Spleen (tissue), 11 donors: ENCODE measurements around the gene HIC2. TPM values are rescaled to one million over a fixed set of nuclear protein-coding genes. Genes with fewer than 3 reads are reported as not detected.
"Not testable (repeated sequence)": the region's sequence is repeated elsewhere in the genome, so short reads cannot be mapped to it uniquely, and the experiment has no call there.

Experiments
- DNase-seq: peaks from one replicate; pipeline ENCODE4 v3.0.0-alpha.2; 2020
- H3K27ac ChIP-seq, 8 donors: fragments of 200-600 bp; sonication (generic) in 7 of 8; 1 replicate in 4 of 8; 2 replicates in 4 of 8; pipeline versions ENCODE4 v1.5.0 to v1.8.0; 2016 to 2021; ENCODE audit warnings: inconsistent platforms in 4 of 8, mild to moderate bottlenecking in 4 of 8, moderate library complexity in 1 of 8
- H3K27me3 ChIP-seq, 7 donors: fragments of 200-600 bp; sonication (generic) in 6 of 7; replicated peaks in 1 of 7; 1 replicate in 4 of 7; 2 replicates in 3 of 7; pipeline versions ENCODE4 v1.5.0 to v1.8.0; 2016 to 2021; ENCODE audit warnings: inconsistent platforms in 3 of 7, mild to moderate bottlenecking in 1 of 7
- H3K36me3 ChIP-seq, 6 donors: fragments of 200-600 bp; sonication (generic) in 5 of 6; 1 replicate in 4 of 6; 2 replicates in 2 of 6; pipeline versions ENCODE4 v1.5.0 to v1.8.0; 2016 to 2021; ENCODE audit warnings: inconsistent platforms in 2 of 6
- H3K4me1 ChIP-seq, 6 donors: fragments of 200-600 bp; sonication (generic) in 5 of 6; 1 replicate in 3 of 6; 2 replicates in 3 of 6; pipeline versions ENCODE4 v1.5.0 to v1.8.0; 2016 to 2021; ENCODE audit warnings: inconsistent platforms in 3 of 6
- H3K4me3 ChIP-seq, 8 donors: fragments of 200-600 bp; sonication (generic) in 7 of 8; 1 replicate in 4 of 8; 2 replicates in 4 of 8; pipeline versions ENCODE4 v1.5.0 to v1.8.0; 2016 to 2021; ENCODE audit warnings: inconsistent platforms in 4 of 8, mild to moderate bottlenecking in 4 of 8, moderate library complexity in 2 of 8
- H3K9me3 ChIP-seq, 8 donors: fragments of 200-600 bp; sonication (generic) in 7 of 8; 1 replicate in 4 of 8; 2 replicates in 4 of 8; pipeline versions ENCODE4 v1.5.0 to v1.8.0; 2016 to 2021; ENCODE audit warnings: inconsistent platforms in 4 of 8
- POLR2AphosphoS5 ChIP-seq, 3 donors: sonication (generic); formaldehyde crosslinking; IDR thresholded peaks; one replicate each; pipeline ENCODE4 v1.5.1; 2017; ENCODE audit warnings: antibody characterized with exemption in 3 of 3
- WGBS, 5 donors: extraction: QIAGEN DNeasy Blood & Tissue Kit in 3 of 5; methylation state at CpG; one replicate each; pipeline versions ENCODE4 v1.1.5 to v1.1.7; 2013 to 2018; 5-methylcytosine and 5-hydroxymethylcytosine counted together
- intact Hi-C: fragments of 100-400 bp; cut with DNase I; formaldehyde crosslinking; loops from one replicate; pipeline ENCODE4 v1.15.0; 2023; ENCODE audit warnings: low total_unique reads
- polyA plus RNA-seq, 3 donors: library from polyadenylated mRNA; stranded (reverse); fragments of 200-250 nt; gene quantifications; one replicate each; pipeline ENCODE4 v1.2.1, GENCODE V29; 2013
- total RNA-seq, 7 donors: library from RNA; depleted of rRNA in 3 of 7; stranded (reverse); fragments of >200 nt in 3 of 7; fragmentation: NEBNext Ultra II Directional in 4 of 7; extraction: Animal tissue kit (Norgen Biotek cat#: 25700) in 4 of 7; gene quantifications; one replicate each; pipeline versions ENCODE4 v1.1.0 to v1.2.1, GENCODE V29; 2016 to 2021
- donor health status: healthy with polysubstance abuse.
- donor health status: DM: no; HTN: no; CAD: no; lungs with moderate emphysema.
- donor health status: DM: no; HTN: no; CAD: no.
- donor health status: Bipolar disorder and iron deficiency.
- donor health status: healthy.
- donor health status: DM: no; HTN: no; CAD: no.
- donor health status: DM: yes; HTN: yes; CAD: no.

HIC2 gene
- total and polyA plus RNA-seq, 10 donors = 0.67 to 7.6 (median 5.4) TPM

DNA sequence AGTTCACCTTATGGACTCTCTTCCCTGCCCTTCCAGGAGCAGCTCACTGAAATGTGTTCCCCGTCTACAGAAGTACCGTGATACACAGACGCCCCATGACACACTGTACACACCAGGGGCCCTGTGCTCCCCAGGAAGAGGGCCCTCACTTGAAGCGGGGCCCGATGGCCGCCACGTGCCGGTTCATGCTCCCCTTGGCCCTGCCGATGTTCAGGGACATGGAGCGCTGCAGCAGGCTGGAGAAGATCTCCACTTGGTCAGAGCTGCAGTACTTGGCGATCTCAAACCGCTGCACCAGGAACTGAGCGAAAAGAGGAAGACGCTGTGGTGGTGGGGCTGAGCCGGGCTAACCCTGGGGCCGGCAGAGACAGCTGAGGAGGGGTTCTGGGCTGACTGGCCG lies 70.6 kb downstream of the HIC2 start:
- 47 to 63% (median 60%) methylated on average over 1 to 8 of the region's 17 CpGs; no CpG with 5 or more reads in 2 of the 5 donors for WGBS, 5 donors
- H3K36me3 ChIP-seq, H3K4me3 ChIP-seq, H3K27ac ChIP-seq, H3K9me3 ChIP-seq, H3K4me1 ChIP-seq, H3K27me3 ChIP-seq, DNase-seq, intact Hi-C loops: not testable (repeated sequence)

DNA sequence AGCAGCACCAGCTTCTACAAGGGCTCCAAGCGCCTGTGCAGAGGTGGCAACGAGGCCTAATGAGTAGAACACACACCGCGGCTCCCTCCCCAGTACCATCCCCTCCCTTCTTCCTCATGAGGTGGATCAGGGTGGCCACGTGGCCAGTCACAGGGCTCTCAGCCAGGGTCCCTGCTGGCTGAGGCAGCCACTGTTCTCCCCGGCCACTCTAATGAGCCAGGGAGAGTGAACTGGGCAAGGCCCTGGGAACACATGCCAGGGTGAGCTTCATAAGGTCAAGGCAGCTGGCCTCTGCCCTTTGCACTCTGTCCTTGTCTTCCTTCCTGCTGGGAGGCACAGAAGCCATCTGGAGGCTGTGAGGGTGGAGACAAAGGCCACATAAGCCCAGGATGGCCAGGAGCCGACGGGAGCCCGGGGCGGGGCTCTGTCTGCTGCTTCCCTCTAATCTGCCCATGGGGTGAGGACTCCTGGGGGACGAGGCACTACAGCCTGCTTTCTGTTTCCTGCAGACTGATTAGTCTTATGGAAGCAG lies 72.0 kb downstream of the HIC2 start:
- H3K4me1 ChIP-seq, H3K4me3 ChIP-seq, H3K27ac ChIP-seq, H3K9me3 ChIP-seq, intact Hi-C loops, H3K27me3 ChIP-seq, DNase-seq, H3K36me3 ChIP-seq: not testable (repeated sequence)
- 44 to 100% (median 59%) methylated on average over 1 to 3 of the region's 11 CpGs; no CpG with 5 or more reads in 2 of the 5 donors for WGBS, 5 donors
- TF ChIP-seq POLR2AphosphoS5 (IDR thresholded peaks at IDR 0.05) = peak in 2 of 3 donors; percentile 31 to 33

DNA sequence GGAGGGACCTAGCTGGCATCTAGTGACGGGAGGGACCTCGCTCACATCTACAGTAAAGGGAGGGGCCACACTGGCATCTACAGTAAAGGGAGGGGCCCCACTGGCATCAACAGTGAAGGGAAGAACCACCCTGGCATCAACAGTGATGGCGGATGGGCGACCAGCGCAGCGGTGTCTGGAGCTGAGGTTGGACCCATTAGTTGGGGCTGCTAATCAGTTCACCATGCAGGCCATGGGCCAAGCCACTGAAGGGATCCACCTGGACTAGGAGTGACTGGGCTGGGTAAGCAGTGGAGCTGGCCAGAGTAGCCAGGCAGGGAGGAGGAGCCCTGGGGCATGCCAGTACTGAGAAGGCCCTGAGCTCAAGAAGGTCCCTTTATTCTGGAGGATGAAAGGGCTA lies 73.4 kb downstream of the HIC2 start:
- DNase-seq, H3K36me3 ChIP-seq, H3K27ac ChIP-seq, H3K4me3 ChIP-seq, intact Hi-C loops, H3K27me3 ChIP-seq, H3K4me1 ChIP-seq, H3K9me3 ChIP-seq: not testable (repeated sequence)
- WGBS, 5 donors = 80 to 98% (median 93%) methylated on average over 1 to 4 of the region's 6 CpGs

DNA sequence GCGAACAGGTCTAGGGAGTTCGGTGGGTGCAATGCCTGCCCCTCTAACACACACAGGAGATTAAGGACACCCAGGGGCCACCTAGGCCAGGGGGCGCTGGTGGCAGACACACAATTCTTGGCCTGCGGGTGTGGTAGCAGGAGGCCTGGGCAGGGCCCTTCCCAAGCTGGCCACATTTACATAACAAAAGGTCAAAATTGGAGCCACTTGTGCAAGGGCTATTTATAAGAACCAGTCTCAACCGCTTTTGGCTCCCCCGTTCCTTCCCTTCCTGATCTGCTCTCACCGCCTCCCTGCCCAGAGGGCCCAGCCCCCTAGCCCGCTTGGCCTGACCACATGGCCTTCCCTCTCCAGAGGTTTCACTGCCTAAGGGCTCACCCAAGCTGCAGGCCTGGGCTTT lies 75.1 kb downstream of the HIC2 start:
- intact Hi-C loops = not testable (repeated sequence)

DNA sequence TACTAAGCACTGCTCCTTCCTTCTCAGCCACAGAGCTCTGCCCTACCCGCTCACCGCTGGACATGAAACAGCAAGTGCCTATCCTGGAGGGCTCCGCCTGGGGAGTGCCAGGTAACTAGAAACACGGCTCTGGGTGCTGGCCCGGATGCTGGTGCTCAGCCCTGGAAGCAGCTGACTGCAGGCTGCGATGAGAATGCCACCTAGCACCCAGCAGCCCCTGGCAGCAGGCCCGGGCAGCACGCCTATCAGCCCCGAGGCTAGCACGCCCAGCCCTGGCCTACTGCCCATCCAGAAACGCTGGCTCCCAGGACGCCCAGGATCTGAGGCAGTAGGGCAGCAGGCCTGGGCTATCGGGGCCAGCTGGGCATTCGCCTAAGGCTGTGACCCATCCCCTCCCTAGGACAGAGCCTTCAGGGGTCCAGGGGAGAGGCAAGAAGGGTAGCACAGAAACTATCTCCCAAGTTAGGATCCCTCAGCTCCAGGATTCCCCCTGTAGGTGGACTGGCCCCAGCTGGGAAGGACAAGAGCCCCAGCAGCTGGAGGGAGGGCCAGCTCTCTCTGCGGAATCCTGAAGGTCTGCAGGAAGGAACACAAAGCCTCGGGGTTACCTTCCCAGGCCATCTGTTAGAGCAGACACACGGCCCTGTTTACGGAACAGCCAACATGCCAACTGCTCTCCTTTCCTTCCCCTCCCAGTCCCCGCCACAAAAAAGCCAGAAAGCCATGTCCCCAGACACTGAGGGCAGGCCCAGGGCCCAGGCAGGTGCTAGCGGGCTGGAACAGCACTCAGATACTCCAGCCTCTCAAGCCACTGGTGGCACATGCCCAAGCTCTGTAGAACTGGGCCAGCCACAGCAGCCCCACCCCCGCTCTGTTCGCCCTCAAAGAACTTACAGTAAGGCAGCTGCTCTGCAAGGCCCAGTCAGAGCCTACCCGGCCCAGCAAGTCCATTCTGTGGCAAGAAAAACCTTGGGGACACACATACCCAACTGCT lies 76.9 kb downstream of the HIC2 start:
- H3K4me3 ChIP-seq, DNase-seq, H3K27me3 ChIP-seq, intact Hi-C loops, H3K27ac ChIP-seq, H3K9me3 ChIP-seq, H3K4me1 ChIP-seq, H3K36me3 ChIP-seq: not testable (repeated sequence)
- WGBS, 5 donors = no CpG with 5 or more reads among the region's 23 CpGs

More for the DNA sequence above, 75.1 kb downstream of the HIC2 start:
- H3K4me3 ChIP-seq, H3K9me3 ChIP-seq, H3K27me3 ChIP-seq, H3K36me3 ChIP-seq, H3K27ac ChIP-seq, H3K4me1 ChIP-seq, DNase-seq: not testable (repeated sequence)
- WGBS, 5 donors = no CpG with 5 or more reads among the region's 8 CpGs

DNA sequence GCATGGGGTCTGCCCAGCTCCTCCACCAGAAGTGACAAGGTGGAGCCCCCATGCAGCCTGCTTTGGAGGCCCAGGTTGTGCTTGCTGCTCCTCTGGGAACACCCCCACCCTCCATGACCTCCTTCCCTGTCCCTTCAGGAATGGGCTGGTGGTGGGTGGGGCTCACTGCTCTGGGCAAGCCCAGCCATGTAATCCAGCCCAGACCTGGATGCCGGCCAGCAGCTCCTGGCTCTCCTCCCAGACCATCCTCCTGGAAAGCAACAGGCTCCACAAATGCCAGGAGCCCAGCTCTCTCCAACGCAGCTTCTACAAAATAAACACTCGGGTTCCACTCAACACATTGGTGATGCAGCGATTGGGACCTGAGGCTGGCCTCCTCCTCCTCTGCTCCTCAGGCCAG lies 80.8 kb downstream of the HIC2 start:
- intact Hi-C loops, DNase-seq, H3K36me3 ChIP-seq, H3K4me3 ChIP-seq, H3K27ac ChIP-seq, H3K4me1 ChIP-seq, H3K9me3 ChIP-seq, H3K27me3 ChIP-seq: not testable (repeated sequence)
- WGBS, 5 donors = no CpG with 5 or more reads among the region's 4 CpGs

DNA sequence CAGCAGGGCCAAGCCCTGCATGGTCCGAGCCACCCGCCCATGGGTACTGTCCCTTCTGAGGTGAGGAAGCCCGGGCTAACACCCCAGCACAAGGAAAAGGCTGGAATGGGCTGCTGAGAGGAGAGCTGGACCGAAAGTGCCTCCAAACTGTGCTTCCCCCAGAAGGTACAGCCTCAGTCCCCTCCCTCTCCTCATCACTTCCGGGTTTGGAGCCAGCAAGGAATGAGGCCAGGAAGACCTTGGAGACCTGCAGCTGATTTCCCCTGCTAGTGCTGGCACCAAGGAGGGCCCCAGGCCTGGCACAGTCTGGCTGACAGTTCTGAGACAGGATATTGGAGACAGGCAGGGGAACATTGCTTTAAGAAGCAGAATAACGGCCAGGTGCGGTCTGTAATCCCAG lies 81.3 kb downstream of the HIC2 start:
- WGBS, 5 donors = no CpG with 5 or more reads among the region's 7 CpGs

DNA sequence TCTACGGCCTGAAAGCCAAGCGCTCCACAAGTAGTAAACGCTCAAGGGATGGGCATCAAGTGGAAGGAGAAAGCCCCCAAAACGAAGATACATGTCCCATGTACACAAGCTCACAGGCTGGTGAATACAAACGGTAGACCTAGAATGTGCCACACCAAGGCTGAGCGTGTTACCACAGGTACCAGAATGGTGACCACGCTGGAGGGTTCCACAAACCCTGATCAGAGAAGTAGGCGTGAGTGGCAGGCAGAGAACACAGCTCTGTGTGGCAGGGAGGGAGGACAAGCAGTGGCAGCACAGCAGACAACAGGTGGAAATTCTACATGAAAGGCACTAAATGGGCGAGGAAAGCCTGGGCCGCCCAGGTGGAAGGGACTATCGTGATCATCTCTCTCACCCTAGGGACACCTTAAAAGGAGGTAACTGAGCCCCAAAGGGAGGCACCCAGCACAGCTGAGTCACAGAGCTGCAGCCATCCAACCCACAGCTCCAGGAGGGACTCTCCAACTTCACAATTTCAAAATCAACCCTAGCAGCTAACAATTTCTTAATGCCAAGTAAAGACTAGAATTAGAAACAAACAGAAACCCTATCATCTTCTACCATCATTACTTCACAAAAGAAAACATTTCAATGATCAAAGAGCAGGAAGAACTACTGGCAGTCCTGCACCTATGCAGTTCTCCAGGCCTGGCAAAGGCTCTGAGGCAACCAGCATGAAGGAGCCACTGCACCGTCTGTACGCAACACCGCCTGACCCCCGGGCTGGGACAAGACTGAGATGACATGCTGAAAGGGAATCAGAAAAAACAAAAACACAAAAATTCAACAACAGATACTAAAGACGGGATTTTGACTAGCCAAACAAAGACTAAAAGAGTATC lies 82.7 kb downstream of the HIC2 start:
- intact Hi-C loops, H3K36me3 ChIP-seq, H3K9me3 ChIP-seq, H3K27me3 ChIP-seq, DNase-seq, H3K4me3 ChIP-seq, H3K4me1 ChIP-seq, H3K27ac ChIP-seq: not testable (repeated sequence)
- WGBS, 5 donors = no CpG with 5 or more reads among the region's 16 CpGs

More for the DNA sequence above, 81.3 kb downstream of the HIC2 start:
- DNase-seq, H3K4me1 ChIP-seq, H3K9me3 ChIP-seq, H3K27ac ChIP-seq, H3K4me3 ChIP-seq, H3K27me3 ChIP-seq, intact Hi-C loops, H3K36me3 ChIP-seq: not testable (repeated sequence)
